ENCODE results near the gene PAFAH1B1.
"Not testable (repeated sequence)": the region's sequence is repeated elsewhere in the genome, so short reads cannot be mapped to it uniquely, and the experiment has no call there.

Gene PAFAH1B1

DNA sequence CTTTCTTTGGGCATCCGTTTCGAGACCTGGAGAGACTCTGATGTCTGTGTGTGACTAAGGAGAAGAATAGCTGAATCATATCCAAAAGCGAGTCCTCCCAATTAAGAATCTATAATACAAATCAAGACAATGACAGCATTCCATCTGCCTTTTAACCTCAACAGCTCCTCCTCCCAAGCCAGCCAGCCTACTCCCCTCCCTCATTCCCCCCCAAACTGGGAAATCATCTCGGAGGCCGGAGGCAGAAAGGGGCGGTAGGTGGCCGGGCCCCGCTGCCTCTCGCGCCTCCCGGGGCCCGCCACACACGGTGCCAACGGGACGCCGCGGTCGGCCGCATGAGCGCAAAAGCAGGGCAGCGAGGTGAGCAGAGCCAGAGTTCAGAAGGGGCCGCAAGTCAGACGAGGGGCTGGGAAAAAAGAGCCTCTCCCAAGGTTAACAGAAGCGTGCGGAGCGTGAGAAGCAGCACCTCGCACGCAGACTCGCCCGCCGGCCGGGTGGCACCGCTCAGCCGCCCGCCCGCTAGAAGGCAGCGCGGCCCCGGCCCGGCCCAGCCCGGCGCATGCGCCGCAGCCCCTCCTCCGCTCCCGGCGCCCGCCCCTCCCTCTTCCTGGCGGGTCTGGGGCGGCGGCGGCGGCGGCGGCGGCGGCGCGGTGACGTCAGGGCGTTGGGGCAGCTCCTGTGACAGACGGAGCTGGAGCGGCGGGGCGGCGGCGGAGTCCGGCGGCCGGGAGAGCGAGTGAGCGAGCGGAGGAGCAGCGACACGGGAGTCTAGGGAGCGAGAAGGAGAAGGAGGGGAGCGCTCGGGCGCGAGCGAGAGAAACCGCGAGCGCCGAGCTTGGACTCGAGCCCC is at the start of gene PAFAH1B1:
TSS of gene PAFAH1B1 (plus strand) at position 684 of the 850 bp plus-strand sequence. CDS start 44,635 bp downstream, outside the sequence.
- peak; percentile 93 for DNase-seq (ENCODE audit: low read depth)

DNA sequence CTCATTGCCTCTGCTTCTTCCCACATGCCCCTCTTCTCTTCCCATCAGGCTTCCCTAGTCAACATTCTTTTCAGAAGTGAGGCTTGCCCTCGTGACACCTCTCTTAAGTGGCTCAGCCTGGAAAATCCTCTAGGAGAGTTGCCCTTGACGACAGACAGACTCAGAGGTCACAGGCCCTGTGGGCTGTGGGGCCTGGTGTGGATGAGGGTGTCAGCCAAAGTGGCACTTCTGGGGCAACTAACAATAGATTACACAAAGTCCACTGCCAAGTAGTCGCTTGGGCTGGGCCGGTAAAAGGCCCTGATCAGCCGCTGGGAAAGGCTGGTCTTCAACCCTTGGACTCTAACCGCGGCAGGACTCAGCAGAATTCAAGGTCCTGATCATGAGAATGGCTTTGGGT is 48.1 kb upstream of the PAFAH1B1 start:
- DNase-seq (ENCODE audit: low read depth), result no peak

DNA sequence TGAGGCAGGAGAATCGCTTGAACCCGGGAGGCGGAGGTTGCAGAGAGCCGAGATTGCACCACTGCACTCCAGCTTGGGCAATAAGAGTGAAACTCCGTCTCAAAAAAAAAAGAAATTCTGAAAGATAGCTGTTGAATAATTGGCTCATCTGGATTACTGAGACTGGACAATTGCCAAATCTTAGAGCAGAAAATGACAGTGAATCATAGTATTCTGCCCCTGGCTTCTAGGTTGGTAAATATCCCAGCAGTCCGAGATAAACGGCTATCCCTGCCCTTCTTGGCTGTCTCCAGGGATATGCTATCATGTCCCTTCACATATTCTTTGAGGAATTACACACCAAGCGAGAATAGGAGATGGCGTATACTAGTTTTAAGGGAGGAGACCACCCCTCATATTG is 46.3 kb upstream of the PAFAH1B1 start:
- no peak for DNase-seq (ENCODE audit: low read depth)

DNA sequence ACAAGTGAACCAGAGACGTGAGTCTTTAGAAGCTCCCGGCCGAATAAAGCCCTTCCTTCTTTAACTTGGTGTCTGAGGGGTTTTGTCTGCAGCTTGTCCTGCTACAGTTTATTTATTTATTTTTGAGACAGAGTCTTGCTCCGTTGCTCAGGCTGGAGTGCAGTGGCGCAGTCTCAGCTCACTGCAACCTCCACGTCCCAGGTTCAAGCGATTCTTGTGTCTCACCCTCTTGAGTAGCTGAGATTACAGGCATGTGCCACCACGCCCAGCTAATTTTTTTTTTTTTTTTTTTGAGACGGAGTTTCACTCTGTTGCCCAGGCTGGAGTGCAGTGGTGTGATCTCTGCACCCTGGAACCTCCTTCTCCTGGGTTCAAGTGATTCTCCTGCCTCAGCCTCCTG is 45.4 kb upstream of the PAFAH1B1 start:
- DNase-seq (ENCODE audit: low read depth), result not testable (repeated sequence)

DNA sequence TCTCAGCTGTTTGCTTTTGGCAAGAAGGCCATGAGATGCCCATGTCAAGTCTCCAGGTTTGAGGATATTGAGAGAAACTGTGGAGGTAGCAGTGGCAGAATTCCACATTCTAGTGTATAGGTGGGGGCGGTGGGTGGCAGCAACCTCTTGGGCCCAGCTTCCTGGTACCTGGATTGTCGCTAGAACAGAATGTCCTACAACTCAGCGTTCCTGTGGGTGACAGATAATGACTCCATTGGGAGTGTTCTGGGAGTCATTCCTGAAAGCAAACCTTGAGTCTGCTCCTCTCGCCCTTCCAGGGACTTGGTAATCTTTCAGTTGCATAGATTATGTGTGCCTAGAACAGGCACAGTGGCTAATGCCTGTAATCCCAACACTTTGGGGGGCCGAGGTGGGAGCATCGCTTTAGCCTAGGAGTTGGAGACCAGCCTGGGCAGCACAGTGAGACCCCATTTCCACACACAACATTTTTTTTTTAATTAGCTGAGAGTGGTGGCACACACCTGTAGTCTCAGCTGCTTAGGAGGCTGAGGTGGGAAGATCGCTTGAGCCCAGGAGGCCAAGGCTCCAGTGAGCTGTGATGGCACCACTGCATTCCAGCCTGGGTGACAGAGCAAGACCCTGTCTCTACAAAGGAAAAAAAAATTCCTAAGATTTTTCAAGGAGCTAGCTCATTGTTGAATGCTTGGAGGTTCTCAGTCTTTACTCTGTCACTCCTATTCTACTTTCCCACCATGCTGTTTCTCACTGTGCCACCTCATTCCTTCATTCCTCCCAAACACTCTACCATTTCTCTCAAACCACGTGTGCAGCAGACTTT is 43.9 kb upstream of the PAFAH1B1 start:
- no peak for DNase-seq (ENCODE audit: low read depth)

DNA sequence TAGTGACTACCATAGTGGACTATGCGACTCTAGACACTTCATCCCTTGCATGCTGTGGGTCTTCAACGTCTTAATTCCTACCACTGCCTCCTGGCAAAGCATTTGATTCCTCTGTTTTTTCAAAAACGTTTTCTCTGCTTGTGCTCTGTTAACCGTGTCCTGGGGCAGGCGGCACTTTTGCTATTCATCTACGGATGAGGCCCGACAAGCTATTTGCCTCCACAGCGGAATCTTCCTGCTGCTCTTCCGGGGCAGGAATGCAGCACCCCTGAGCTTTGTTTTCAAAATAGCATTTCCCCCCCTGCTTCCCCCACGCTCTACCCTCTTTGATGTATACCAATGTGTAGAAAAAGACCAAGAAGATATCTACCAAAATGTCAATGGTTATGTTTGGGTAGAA is 42.0 kb upstream of the PAFAH1B1 start:
- DNase-seq (ENCODE audit: low read depth), result no peak

DNA sequence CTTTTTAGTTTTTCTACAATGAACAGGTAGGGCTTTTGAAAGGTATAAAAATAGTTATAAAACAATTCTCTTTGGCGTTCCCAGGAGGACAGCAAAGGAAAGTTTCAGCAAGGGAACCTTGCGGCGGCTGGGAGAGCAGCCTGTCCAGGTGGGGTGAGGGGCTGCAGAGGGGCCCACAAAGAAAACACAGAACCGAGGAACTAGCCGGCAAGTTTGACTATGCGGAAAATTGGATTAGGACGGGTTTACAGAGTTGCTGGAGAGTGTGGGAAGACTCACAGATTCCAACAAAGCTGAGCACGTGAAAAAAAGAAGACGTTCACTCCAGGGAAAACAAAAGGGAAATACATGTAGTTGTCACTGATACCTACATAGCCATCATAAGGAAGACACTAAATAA is 41.5 kb upstream of the PAFAH1B1 start:
- no peak for DNase-seq (ENCODE audit: low read depth)

DNA sequence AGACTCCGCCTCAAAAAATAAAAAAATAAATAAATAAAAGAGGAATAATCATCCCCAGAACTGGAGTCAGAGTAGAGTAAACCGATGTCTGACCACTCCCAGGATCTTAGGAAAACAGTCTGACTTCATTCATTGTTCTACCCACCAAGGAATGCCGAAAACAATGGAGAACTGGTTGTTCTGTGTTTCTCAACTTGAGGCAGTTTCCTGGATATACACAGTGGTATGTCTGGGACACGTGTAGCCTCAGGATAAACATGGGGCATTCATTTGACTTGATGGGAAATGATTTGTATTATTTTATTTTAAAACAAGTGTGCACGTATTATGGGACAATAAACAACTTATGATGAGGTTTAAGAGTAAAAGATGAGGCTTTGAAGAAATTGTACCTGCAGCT is 32.8 kb upstream of the PAFAH1B1 start:
- DNase-seq (ENCODE audit: low read depth), result no peak

DNA sequence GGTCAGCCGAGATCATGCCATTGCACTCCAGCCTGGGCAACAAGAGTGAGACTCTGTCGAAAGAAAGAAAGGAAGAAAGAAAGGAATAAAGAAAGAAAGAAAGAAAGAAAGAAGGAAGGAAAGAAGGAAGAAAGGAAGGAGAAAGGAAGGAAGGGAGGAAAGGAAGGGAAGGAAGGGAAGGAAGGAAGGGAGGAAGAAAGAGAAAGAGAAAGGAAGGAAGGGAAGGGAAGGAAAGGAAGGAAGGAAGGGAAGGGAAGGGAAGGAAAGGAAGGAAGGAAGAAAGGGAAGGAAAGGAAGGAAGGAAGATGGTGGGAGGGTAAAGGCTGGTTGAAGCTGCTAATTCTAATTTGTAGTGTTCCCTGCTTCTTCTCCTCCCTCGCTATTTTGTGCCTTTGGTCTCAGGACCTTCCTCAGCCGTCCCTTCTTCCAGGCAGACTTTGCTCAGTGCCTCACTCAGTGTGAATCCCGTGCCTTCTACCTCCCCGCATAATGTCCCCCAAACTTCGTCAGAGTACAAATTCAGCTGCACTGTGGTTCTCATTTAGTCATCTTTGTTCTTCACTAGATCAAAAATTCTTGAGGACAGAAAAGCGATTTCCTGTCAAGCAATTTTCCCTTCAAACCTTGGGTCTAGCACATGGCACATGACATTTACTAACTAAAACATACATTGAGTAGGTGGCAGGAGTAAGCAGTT is 31.1 kb upstream of the PAFAH1B1 start:
- DNase-seq (ENCODE audit: low read depth), result no peak

DNA sequence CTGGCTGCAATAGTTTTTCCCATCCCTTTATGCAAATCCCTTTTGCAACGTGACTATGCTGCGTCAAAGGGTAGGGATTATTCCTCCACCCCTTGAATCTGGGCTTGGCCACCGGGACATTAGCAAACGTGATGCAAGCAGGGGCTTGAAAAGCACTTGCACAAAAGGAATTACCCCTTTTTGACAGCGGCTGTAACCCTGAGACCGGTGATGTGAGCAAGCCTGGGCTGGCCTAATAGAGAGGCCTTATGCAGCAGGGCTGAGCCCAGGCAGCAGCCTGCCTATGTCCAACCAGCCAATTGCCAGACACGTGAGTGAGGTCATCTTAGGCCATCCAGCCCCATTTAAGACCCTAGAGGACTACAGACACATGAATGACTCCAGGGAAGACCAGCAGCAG is 30.4 kb upstream of the PAFAH1B1 start:
- no peak for DNase-seq (ENCODE audit: low read depth)

DNA sequence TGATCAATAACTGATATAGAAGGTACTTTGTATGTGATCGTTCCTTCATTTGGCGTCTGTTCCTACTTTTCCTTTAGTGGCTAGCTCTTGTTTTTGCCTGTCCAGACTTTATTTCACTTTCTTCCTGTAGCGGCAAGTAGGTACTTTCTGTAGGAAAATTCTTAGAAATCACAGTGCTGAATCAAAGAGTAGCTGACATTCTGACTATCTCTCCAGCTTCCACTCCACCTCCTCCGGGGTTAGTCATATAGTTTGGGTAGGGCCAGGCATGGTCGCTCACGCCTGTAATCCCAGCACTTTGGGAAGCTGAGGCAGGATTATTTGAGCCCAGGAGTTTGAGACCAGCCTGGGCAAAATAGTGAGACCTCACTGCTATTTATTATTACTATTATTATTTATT is 29.9 kb upstream of the PAFAH1B1 start:
- DNase-seq (ENCODE audit: low read depth), result no peak

DNA sequence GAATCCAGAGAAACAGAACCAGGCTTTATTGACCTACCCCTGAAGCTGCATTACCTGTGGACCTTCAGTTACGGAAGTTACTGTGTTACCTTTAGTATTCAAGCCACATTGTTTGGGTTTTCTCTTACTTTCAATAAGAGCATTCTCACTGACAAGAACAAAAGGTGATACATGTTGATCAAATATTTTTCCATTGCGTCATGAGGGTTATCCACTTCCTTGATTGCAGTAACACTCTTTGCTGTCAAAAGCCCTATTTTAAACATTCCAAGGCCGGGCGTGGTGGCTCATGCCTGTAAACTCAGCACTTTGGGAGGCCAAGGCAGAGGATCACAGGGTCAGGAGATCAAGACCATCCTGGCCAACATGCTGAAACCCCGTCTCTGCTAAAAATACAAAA is 28.6 kb upstream of the PAFAH1B1 start:
- DNase-seq (ENCODE audit: low read depth), result no peak

DNA sequence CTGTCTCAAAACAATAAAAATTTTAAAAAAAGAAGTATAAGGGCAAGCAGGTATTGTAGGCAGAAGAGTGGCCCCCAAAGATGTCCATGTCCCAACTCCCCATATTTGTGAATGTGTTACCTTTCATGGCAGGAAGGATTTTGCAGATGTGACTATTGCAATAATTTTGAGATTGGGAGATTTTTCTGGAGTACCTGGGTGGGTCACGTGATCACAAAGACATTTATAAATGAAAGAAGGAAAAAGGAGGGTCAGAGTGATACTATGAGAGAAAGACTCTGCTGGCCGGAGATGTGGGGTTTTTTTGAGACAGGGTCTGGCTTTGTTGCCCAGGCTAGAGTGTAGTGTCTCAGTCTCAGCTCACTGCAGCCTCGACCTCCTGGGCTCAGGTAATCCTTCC is 27.4 kb upstream of the PAFAH1B1 start:
- DNase-seq (ENCODE audit: low read depth), result no peak

DNA sequence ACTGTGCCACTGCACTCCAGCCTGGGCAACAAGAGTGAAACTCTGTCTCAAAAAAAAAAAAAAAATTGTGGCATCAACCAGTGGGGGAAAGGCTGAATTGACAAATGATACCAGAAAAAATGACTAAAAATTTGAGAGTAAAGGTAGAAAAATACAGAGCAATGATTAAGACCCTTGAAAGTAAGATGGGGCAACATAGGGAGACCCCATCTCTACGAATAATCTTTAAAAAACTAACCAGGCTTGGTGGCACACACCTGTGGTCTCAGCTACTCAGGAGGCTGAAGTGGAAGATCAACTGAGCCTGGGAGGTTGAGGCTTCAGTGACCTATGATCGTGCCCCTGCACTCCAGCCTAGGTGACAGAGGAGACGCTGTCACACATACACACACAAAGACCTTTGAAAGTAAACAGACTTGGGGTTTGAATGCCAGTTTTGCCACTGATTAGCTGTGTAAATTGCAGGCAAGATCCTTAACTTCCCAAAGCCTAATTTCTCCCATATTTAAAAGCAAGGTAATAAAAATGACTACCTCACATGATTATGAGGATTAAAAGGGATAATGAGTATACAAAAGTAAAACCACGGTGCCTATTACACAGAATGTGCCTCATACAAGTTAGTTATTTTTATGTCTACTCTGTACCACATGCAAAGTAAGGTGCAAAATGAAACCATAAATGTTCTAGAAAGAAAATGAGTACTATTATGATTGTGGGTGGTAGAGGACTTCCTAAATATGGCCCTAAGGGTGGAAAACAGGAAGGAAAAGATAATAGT is 21.7 kb upstream of the PAFAH1B1 start:
- DNase-seq (ENCODE audit: low read depth), result no peak

DNA sequence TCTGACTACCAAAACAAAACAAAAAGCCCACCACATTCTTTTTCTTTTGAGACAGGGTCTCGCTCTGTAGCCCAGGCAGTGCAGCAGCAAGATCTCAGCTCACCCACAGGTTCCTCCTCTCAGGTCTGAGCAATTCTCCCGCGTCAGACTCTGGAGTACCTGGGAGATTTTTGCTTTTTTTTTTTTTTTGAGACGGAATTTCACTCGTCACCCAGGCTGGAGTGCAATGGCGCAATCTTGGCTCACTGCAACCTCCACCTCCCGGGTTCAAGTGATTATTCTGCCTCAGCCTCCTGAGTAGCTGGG is 21.2 kb upstream of the PAFAH1B1 start:
- DNase-seq (ENCODE audit: low read depth), result not testable (repeated sequence)

DNA sequence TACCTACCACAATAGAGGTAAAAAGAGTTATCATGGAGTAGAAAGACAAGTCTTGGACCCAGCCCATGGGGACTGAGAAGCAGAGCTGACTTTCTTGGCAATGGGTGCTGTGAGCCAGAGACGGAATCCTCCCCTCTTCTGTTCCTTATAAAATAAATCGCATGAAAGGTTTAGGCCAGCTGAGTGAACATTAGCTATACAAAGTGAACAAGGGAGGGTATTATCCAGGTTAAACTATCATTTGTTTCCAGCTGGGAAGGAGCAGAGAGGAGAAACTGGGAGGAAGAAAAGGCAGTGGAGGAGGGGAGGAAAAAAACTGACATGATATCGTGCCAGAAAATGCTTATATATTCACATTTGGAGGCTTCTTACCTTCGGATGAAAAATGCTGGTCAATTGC is 13.3 kb upstream of the PAFAH1B1 start:
- no peak for DNase-seq (ENCODE audit: low read depth)

DNA sequence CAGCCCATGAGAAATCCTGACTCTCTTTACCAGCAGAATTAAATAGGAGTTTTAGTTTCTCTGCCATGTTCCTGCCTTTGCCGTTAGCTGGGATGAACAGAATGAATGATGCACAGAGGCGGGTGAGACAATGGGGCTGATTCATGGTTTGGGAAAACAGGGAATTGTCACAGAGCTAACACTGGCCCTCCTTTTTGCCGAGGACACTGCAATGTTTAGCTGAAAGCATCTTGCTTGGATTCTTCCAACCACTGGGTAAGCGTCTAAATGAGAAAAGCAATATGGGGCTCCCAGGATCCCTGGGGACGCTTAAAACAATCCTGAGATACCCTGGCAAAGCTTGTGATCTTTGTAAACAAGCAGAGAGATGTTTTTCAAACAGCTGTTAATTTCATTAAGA is 12.8 kb upstream of the PAFAH1B1 start:
- no peak for DNase-seq (ENCODE audit: low read depth)

DNA sequence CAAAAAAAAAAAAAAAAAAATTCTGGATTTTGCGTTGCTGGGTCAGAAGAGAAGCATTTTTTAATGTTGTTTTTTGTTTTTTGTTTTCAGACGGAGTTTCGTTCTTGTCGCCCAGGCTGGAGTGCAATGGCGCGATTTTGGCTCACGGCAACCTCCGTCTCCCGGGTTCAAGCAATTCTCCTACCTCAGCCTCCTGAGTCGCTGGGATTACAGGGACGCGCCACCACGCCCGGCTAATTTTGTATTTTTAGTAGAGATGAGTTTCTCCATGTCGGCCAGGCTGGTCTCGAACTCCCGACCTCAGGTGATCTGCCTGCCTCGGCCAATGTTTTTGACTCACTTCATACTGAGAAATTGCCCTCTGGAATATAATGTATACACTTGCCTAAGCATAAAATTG is 11.0 kb upstream of the PAFAH1B1 start:
- DNase-seq (ENCODE audit: low read depth), result no peak

DNA sequence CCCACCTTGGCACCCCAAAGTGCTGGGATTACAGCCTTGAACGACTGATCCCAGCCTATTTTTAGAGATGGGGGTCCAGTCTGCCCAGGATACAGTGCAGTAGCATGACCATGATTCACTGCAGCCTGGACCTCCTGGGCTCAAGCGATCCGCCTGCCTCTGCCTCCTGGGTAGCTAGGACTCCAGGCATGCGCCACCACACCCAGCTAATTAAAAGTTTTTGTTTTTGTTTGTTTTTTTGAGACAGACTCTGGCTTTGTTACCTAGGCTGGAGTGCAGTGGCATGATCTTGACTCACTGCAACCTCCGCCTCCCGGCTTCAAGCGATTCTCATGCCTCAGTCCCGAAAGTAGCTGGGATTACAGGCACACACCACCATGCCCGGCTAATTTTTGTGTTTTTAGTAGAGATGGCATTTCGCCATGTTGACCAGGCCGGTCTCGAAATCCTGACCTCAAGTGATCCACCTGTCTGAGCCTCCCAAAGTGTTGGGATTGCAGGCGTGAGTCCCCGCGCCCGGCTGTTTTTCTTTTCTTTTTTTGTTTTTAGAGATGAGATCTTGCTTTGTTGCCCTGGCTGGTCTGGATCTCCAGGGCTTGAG is 2.3 kb upstream of the PAFAH1B1 start:
- no peak for DNase-seq (ENCODE audit: low read depth)

DNA sequence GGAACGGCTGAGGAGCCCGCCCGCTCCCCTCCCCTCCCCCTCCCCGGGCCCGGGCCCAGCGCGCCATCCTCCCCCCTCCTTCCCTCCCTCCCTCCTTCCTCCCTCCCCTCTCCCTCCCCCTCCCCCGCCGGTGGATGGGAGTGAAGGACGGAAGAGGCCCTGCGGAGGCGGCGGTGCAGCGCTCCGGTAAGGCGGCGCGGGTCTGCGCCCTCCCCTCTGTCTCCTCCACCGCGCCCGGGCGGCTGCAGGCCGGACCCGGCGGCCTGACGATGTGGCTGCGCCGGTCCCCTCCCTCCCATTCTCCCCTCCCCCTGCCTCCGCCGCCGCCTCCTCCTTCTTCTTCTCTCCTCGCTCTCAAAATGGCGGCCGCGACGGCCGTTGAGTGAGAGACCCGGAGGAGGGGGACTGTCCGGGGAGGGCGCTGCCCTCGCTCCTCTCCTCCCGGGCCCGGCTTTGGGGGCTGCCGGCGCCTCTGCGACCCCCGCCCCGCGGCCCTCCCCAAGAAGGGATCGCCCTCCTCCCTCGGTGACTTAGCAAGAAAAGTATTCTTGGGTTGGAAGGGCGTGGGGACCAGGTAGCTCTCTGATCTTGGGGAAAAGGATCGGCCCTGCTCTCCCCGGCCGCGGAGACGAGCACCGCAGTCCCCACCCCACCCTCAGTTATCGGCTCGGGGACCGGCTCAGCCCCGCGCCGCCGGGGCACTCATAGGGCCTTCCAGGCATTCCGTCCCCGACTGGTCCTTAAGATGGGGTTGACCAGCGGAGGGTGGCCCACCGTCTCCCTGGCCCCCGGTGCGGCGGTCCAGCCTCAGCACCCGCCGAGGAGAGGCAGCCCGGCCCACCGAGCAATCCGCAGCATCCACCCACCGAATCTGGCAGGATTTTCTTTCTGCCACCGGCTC is 617 bp downstream of the PAFAH1B1 start:
- peak; percentile 69 for DNase-seq (ENCODE audit: low read depth)
